Stimulated activated CD8-positive, alpha-beta memory T cell treated with anti-CD3 and anti-CD28 coated beads, Interleukin-12 subunit alpha, Interleukin-12 subunit beta, amount 100 ng/mL, for 24 hours (primary cell): ENCODE measurements around the gene SORCS2.

ENCODE experiments used
- DNase-seq: peaks from one replicate; pipeline ENCODE4 v3.0.0-alpha.2; 2020; ENCODE audit errors: extremely low read depth

SORCS2 gene

GRCh38 chr4:7632971-7633370 lies 440.6 kb downstream of the SORCS2 start:
- DNase-seq: no peak

DNA sequence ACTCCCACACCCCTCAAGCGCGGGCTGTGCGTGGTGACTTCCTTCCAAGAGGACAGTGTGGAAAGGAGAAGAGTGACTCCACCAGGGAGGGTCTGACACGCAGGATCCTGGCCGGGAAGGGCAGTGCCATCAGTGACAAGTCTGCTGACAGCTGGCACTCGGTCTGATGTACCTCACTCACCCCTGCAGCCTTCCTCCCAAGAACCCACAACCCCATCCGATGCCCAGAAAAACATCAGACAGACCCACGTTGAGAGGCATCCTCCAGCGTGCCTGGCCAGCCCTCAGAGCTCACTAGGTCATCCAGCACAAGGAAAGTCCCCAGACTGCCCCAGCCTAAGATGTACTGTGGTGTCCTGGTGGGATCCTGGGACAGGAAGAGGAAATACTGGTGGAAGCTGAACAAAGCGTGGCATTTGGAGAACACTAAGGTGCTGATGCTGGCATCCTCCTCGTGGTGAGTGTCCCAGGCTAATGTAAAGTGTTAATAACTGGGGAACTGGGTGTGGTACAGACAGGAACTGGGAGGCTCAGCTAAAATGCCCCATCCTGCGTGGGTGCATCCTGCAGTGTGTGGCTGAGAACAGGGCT lies 442.4 kb downstream of the SORCS2 start:
- no peak for DNase-seq

- no peak for DNase-seq
These were observed 443.3 kb downstream of the SORCS2 start for GRCh38 chr4:7635445-7636239.

GRCh38 chr4:7636240-7636508 lies 443.8 kb downstream of the SORCS2 start:
- no peak for DNase-seq

GRCh38 chr4:7637139-7637538 lies 444.8 kb downstream of the SORCS2 start:
- DNase-seq: no peak

GRCh38 chr4:7637971-7638370 lies 445.6 kb downstream of the SORCS2 start:
- DNase-seq: no peak

GRCh38 chr4:7638489-7638888 lies 446.2 kb downstream of the SORCS2 start:
- no peak for DNase-seq

DNA sequence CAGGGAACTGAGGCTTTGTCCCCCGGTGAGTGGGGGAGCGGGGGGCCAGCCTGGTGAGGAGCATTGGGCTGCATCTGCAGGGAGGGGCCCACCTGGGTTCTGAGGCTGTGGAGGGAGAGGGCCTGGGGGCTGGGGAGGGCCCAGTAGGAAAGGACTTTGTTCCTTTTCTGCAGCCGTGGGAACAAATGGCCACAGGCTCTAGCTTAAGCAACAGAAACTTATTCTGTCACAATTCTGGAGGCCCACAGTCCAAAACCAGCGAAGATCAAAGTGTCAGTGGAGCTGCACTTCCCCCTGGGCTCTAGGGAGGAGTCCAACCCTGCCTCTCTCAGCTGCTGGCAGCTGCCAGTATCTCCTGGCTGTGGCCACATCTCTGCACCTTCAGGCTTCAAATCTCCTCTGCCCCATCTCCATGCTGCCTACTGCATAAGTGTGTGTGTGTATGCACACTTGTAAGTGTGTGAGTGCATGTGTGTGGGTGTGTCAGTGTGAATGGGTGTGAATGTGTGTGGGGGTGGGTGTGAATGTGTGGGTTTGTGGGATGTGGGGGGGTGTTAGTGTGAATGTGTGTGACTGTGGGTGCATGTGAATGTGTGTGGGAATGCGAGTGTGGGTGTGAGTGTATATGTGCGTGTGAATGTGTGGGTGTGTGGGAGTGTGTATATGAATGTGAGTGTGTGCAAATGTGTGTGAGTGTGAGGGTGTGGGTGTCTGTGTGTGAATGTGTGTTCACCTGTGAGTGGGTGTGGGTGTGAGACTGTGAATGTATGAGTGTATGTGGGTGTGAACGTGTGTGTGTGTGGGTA lies 446.8 kb downstream of the SORCS2 start:
- DNase-seq: no peak

- DNase-seq: no peak
These were observed 447.8 kb downstream of the SORCS2 start for GRCh38 chr4:7640136-7640535.

DNA sequence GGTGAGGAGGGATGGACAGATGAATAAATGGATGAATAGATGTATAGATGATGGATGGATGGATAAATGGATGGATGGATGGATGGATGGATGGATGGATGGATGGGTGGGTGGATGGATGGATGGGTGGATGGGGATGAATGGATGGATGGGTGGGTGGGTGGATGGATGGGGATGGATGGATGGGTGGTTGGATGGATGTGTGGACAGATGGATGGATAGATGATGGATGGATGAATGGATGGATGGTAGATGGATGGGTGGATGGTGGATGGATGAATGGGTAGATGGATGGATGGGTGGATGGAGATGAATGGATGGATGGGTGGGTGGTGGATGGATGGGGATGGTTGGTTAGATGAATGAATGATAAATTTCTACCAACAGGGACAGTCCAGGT lies 449.4 kb downstream of the SORCS2 start:
- DNase-seq: no peak

GRCh38 chr4:7642741-7643458 lies 450.6 kb downstream of the SORCS2 start:
- DNase-seq: no peak

DNA sequence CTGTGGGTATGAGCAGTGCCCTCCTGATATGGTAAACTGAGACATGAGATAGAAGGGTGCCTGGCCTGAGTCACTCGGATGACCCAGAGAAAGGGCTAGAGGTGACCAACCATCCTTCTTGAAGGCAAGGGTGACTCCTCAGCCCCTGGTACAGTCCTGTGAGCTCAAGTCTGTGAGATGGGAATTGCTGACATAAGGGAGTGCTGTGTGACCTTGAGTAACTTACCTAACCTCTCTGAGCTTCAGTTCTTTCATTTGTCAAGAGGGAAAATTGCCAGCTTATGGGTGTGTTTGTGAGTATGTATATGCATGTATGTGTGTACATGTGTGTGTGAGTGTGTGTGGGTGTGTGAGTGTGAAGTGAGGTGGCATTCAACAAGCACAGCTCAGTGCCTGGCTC lies 452.8 kb downstream of the SORCS2 start:
- no peak for DNase-seq

GRCh38 chr4:7645956-7646355 lies 453.6 kb downstream of the SORCS2 start:
- no peak for DNase-seq

DNA sequence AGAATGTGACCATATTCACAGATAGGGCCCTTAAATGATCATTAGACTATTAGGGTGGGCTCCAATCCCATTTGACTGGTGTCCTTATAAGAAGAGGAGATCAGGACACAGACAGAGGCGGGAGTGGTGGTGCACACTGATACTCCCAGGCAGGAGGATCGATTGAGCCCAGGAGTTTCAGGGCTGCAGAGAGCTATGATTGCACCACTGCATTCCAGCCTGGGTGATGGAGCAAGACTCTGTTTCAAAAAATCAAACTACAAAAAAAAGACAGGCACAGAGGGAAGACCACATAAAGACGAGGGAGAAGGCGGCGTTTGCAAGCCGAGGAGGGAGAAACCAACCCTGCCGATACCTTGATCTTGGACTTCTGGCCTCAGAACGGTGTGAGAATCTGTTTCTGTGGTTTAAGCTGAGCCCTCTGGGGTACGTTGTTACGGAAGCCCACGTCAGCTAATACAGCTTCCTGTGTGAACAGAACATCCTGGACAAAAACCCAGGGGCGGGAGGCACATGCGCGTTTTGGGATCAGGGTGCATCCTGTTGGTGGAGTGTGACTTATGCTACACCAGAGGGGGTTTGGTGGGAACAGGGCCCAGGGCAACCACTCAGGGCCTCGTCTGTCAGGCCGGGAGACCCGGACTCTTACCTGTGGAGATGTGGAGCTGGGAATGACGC lies 454.2 kb downstream of the SORCS2 start:
- no peak for DNase-seq

DNA sequence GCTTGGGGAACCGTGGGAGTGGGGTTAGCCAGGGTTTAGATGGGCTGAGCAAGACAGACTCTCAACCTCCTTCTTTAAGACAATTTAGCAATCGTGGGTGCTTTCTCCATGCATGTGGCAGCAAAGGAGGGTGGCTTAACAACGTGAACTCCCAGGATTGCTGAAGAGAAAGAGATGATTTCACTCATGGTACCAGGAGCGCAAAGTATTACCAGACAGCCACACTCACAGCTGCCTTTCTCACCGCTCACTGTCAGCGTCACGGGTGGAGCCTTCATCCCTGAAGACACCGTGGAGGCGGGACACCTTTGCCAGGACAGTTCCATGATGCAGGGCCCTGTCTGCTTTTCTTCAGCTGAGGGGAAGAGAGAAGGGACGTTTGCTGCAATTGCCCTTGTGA lies 454.8 kb downstream of the SORCS2 start:
- no peak for DNase-seq

GRCh38 chr4:7647600-7648543 lies 455.5 kb downstream of the SORCS2 start:
- DNase-seq: no peak

DNA sequence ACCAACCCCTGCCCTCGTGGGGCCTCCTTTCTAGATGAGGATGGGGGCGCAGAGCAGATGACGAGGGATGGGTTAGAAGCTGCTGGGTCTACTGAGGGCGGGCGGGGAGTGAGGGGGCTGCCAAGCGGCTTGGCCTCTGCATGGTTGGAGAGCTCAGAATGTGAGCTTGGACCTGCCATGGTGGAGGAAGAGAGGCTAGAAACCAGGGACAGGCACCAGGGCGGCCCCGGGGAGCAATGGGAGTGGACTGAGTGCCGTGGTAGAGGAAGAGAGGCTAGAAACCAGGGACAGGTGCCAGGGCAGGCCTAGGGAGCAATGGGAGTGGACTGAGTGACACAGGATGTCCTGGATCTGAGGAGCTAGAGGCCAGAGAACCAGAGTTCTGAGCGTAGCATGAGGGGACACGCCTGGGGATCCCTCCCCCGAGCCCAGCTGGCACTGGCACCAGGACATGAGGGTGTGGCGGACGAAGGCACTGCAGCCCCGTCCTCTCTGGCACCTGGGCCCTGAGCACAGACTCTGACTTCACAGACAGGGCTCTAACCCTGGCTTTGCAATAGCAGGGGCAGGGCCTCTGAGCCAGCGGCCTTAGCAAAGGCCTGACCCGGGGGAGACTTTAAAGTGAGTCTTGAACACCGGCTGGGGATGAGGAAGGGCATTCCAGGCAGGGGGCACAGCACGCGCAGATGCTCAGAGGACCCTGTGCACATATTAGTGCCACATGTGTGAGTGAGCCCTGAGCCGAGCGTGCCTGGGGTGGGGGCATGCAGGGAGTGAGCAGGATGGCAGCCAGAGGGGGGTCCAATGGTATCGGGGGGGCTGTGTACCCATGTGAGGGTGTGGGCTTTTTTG lies 456.4 kb downstream of the SORCS2 start:
- DNase-seq: no peak

GRCh38 chr4:7649411-7649740 lies 457.0 kb downstream of the SORCS2 start:
- DNase-seq: no peak

DNA sequence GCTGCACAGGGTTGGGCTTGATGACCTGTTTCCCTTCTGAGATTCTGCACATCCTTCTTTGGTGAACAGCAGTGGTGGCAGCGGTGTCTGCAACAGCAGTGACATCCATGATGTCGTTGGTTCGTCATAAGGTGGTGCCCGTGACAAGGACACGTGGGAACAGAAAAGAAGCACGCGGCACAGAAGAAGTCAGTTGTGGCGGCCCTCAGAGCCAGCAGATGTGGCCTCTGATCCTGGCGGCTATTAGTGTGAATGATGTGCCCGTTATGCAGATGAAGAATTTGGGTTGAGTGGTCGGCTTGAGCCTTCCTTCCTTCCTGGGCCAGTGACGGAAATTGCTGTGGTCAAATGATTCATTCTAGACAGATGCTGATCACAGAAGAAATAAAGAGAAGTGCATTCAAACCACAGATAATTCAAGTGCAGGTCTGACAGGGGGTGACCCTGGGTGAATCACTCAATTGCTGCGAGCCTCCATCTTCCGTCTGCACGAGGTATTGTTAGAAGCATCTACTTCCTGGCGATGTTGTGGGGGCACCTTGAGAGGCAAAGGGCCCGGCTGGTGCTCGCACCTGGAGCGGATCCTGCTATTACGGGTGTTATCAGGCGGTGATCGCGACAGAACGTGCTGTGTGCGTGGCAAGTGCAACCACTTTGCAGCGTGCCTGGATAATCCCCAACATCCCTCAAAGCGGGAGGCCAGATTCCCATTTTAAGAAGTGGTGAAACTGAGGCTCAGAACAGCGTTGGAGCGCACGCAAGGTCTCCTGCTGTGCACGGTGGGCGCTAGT lies 457.6 kb downstream of the SORCS2 start:
- peak; percentile 22 for DNase-seq
